HG02943 (cell line): ENCODE data around the gene GGTLC2.
"Not testable (repeated sequence)": the region's sequence is repeated elsewhere in the genome, so short reads cannot be mapped to it uniquely, and the experiment has no call there.

Experiments used
- ATAC-seq: cut with Tn5 transposase; IDR thresholded peaks from one replicate; pipeline ENCODE4 v1.9.1; 2021; ENCODE audit warnings: mild to moderate bottlenecking, low read depth, moderate library complexity; ENCODE audit not compliant: unreplicated experiment

GGTLC2 gene

GRCh38 chr22:22644314-22644713, at the start of gene GGTLC2:
GGTLC2 (plus strand) TSS chr22:22644614; CDS start chr22:22646346, 1,732 bp downstream.
- ATAC-seq: not testable (repeated sequence)

DNA sequence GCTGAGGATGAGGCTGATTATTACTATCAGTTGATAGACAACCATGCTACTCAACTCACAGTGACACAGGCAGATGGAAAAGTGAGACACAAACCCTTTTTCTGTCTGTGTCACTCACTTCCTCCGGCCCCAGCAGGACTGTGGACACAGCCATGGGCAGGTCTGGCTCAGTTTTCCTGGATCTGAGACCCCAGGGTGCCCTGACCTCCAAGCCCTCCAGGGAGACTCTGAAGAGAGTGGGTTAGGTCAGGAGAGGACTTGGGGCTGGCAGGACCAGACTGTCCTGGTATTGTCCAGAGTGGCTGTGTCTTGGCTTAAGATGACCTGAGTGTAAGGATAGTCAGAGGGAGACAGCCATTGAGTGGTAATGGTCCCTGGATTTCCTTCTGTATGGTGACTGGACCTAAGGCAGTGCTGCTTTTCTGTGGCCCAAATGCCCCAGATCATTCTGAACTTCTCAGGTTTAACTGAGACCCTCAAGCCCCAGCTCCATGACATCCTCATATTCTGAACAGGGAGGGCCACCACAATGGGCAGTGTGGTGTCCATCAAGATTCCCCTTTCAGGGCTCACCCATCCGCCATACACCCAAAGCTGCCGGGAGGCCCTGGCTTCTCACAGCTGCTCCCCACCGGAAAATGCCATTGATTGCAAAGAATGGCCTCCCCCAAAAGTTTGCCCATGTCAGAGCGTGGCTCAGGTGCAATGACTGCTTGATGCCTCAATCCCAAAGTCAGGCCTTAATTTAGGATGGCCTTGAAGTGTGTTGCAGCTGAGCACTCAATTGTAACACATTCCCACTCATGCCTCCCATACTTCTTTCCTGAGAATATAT, 49.2 kb upstream of the GGTLC2 start:
- ATAC-seq: no peak

DNA sequence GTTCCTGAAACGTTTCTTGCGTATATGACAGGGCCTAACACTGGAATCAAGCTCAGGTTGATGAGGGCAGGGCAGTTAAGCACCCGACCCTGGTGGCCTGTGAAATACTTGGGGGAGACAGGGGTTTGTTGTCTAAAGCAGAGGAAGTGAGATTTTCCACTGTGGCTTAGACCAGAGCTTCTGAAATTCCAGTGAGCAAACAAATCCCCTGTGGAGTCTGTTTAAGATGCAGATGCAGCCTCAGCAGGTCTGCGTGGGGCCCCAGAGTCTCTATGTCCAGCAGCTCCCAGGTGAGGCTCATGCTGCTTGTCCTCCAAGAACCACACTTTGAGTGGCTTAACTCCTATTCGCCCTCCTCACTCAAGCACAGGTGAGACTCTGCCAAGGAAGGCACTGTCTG, 46.3 kb upstream of the GGTLC2 start:
- ATAC-seq: no peak

DNA sequence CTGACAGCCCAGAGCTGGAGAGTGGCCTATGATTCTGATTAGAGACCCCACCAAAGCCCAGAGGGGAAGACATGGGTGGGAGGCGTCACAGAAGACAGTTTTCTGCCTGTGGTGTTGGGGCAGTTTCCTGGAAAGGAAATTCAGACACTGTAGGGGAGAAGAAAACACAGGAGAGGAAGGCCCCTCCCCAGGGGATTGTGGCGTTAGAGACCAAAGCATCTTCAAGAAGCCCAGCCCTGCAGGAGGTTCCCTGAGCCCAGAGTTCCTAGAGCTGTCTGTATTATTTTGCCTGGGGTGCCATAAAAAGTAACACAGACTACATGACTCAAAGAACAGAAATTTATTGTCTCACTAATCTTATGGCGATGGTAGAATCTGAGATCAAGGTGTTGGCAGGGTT, 45.2 kb upstream of the GGTLC2 start:
- no peak for ATAC-seq

- ATAC-seq: no peak
Observed at GRCh38 chr22:22600531-22601261, 43.7 kb upstream of the GGTLC2 start.

GRCh38 chr22:22603470-22603947, 40.9 kb upstream of the GGTLC2 start:
- ATAC-seq: no peak

DNA sequence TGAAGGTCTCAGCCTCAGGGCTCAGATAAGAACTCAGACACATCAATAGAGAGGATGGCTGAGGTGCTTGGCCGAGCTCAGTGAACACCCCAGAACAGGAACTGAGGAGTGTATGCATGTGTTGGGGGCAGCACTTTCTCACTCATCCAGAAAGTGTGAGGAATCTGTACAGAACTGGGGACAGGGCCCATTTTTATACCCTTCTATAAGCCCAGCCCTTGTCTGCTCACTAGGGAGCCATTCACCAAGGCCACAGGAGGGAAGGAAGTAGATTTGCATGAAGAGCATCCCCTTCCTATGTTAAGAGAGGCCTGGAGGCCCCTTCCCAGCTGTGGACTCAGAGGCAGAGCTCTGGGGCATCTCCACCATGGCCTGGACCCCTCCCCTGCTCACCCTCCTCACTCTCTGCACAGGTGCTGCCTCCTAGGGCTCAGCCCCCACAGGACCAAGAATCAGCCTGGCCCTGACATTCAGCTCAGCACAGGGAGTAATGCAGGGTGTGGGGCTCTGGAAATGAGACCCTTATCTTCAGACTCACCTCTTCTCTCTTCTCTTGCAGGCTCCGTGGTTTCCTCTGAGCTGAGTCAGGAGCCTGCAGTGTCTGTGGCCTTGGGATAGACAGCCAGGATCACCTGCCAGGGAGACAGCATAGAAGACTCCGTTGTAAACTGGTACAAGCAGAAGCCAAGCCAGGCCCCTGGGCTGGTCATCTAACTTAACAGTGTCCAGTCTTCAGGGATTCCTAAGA, 39.9 kb upstream of the GGTLC2 start:
- ATAC-seq: no peak

GRCh38 chr22:22605074-22605404, 39.4 kb upstream of the GGTLC2 start:
- ATAC-seq: no peak

DNA sequence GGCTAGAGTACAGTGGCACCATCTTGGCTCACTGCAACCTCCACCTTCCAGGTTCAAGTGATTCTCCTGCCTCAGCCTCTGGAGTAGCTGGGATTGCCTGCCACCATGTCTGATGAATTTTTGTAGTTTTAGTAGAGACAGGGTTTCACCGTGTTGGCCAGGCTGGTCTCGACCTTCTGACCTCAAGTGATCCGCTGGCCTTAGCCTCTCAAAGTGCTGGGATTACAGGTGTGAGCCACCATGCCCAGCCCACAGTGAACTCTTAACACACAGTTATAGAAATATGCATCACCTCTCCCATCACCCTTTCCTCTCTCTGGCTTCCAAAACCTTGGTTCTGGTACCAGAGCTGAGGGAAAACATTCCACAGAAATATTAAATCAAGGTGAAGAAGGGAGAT, 36.4 kb upstream of the GGTLC2 start:
- not testable (repeated sequence) for ATAC-seq

GRCh38 chr22:22609291-22609690, 35.1 kb upstream of the GGTLC2 start:
- no peak for ATAC-seq

GRCh38 chr22:22612516-22612915, 31.9 kb upstream of the GGTLC2 start:
- ATAC-seq: no peak

DNA sequence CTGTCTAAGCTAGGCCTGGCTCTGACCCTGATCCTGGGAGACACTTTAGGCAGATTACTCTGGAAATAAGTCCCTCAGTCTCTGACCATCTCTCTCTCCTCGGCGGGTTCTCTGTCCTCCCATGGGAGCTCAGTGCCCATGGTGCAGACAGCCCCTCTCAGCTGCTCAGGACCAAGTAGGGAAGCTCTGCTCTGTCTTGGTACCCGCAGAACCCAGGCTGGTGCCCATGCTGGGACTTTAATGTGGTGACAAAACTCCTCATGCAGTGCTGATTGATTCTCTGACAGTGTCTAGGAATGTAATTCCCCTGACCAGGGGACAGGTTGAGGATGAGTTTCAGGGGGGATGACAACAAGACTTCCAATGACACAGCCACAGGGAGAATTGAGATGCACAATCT, 30.3 kb upstream of the GGTLC2 start:
- ATAC-seq: no peak

DNA sequence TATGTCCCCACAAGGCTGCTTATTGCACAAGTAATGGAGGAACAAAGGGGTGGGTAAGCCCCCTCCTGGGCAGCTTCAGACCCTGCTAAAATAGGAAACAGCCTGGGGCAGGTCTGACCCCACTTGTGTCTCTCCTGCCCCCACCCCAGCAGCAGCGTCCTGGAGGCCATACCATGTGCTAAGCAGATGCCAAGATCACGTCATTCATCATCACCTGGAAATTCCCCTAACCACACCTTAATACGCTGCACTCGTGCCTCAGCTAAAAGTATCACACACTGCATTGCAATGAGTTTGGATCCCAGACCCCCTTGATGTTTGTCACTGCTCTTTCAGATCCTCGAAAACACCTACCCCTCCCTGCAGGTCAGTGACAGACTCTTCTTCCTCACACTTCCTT, 27.8 kb upstream of the GGTLC2 start:
- ATAC-seq: no peak

DNA sequence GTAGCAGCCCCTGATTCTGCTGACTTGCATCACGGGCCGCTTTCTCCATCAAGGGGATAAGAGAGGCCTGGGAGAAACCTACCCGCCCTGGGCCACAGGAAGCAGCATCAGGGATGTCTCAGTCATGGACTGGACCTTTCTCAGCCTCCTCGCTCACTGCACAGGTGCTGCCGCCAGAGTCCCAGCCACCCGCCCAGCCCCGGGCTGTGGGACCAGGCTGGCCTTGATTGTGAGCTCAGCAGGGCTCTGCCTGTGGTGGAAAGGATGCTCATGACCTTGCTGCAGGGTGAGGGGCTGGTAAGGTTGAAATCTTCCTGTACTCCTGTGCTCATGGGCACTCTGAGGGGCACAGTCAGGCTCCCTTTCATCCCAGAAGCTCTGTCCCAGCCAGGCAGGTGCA, 26.0 kb upstream of the GGTLC2 start:
- ATAC-seq: no peak

DNA sequence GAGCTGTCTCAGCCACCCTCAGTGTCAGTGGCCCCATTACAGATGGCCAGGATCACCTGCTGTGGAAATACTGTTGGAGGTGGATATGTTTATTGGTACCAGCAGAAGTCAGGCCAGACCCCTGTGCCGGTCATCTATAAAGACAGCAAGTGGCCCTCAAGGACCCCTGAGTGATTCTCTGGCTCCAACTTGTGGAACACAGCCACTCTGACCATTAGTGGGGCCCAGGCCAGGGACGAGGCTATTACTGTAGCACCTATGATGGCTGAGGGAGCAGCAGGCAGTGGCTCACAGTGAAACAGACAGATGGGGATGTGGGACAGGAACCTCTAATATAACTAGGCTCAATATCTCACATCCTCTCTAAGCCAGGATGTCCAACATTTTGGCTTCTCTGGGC, 25.5 kb upstream of the GGTLC2 start:
- no peak for ATAC-seq

- no peak for ATAC-seq
Observed at GRCh38 chr22:22619765-22620414, 24.5 kb upstream of the GGTLC2 start.

DNA sequence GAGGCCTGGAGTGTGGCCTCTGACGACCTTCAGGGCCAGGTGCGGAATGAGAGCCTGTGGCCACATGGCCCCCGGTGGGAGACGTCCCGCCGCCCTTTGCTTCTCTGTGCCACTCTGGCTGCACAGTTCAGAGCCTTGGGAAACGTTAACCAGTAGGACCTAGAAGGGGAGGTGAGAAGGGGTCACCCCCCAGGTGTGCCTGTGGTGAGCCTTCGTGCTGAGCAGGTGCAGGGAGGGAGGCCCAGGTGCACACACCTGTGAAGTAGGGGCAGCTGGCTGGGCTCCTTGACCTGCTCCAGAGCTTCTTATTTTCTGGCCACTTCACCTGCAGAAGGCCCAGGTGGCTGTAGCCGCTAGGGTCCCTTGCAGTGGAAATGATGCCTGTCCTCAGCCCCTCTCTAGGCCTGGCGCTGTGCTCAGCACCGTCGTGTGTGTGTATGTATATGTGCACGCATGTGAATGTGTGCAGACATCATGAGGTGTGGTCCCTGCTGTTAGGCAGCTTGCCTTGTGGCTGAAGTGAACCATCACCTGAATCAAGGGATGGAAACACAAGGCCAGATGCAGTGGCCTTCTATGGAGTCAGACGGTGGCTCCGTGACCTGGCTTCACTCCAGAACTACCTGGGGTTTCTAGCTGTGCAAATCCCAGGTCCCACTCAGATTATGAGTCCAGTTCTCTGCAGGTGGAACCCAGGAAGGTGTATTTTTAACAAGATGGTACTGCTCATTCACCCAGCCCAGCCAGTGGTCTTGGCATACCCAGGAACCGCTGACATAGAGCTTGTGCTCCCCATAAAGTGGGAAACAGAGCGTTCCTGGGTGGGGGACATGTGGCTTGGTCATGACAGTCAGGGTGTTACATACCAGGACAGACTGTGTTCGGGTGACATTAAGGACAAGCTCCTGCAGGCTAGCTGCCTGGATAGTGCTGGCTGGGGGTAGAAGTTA, 15.6 kb upstream of the GGTLC2 start:
- ATAC-seq: not testable (repeated sequence)

DNA sequence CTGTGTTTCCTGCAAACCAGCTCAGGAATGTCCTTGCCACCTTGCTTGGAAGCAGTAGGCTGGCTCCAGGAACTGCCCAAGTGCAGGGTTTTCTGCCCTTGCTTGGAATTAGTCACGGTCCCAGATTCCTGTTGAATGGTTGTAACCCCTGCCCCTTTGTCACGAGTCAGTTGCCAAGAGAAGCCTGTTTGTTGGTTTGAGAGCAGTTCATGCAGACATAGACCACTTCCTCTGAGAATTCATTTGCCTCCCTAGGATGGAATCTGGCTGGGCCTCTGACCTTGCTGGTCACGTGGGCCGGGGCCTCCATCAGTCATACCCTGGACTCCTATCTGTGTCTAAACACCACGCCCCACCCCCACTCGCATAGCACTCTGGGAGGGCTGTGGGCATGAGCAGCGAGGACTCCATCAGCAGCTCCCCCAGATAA, 13.2 kb upstream of the GGTLC2 start:
- ATAC-seq: not testable (repeated sequence)

- ATAC-seq: not testable (repeated sequence)
Observed at GRCh38 chr22:22632226-22632625, 12.2 kb upstream of the GGTLC2 start.
